SJSA1 (cell line): Measurements from ENCODE around the gene ACSL3. TPM values are rescaled to one million over a fixed set of nuclear protein-coding genes. Genes with fewer than 3 reads are reported as not detected.
"Not testable (repeated sequence)": the region's sequence is repeated elsewhere in the genome, so short reads cannot be mapped to it uniquely, and the experiment has no call there.

ENCODE experiments used
- DNase-seq, 2 experiments: peaks; one replicate each; pipeline ENCODE4 v3.0.0-alpha.2; 2015 to 2020; ENCODE audit warnings: low spot score in 2 of 2, low read depth in 1 of 2
- H3K27ac ChIP-seq: fragments of 250-450 bp; sonication (Bioruptor Pico); 2 replicates; pipeline ENCODE4 v1.5.1; 2020; ENCODE audit warnings: mild to moderate bottlenecking, moderate library complexity
- H3K27me3 ChIP-seq: fragments of 250-450 bp; sonication (Bioruptor Pico); replicated peaks from 2 replicates; pipeline ENCODE4 v1.5.1; 2020; ENCODE audit warnings: mild to moderate bottlenecking, moderate library complexity
- H3K36me3 ChIP-seq: fragments of 250-450 bp; sonication (Bioruptor Pico); 2 replicates; pipeline ENCODE4 v1.5.1; 2020; ENCODE audit warnings: mild to moderate bottlenecking
- H3K4me1 ChIP-seq: fragments of 250-450 bp; sonication (Bioruptor Pico); replicated peaks from 2 replicates; pipeline ENCODE4 v1.6.1; 2021; ENCODE audit warnings: mild to moderate bottlenecking
- H3K4me3 ChIP-seq: fragments of 250-450 bp; sonication (Bioruptor Pico); 2 replicates; pipeline ENCODE4 v1.5.1; 2020; ENCODE audit warnings: mild to moderate bottlenecking
- H3K9me3 ChIP-seq: fragments of 250-450 bp; sonication (Bioruptor Pico); replicated peaks from 2 replicates; pipeline ENCODE4 v1.5.1; 2020; ENCODE audit warnings: mild to moderate bottlenecking
- total RNA-seq: library from RNA; depleted of rRNA; stranded (reverse); fragments of >200 nt; shearing (Covaris generic); gene quantifications from 2 replicates; pipeline ENCODE4 v1.2.3, GENCODE V29; 2014

The ACSL3 gene
- total RNA-seq, 1 experiment from 2014 or later: 100.0 TPM

- no peaks in the 10 kb centered on the region for H3K36me3 ChIP-seq
- no peaks in the 10 kb centered on the region for H3K9me3 ChIP-seq
- H3K27ac ChIP-seq: no peak overlapping the region
- no peak overlapping the region for H3K4me3 ChIP-seq
- no peak for DNase-seq
- H3K4me1 ChIP-seq: peaks cover 27% of the 10 kb centered on the region
- no peaks in the 10 kb centered on the region for H3K27me3 ChIP-seq
Measured at GRCh38 chr2:222840060-222840802, 20.6 kb upstream of the ACSL3 start.

DNA sequence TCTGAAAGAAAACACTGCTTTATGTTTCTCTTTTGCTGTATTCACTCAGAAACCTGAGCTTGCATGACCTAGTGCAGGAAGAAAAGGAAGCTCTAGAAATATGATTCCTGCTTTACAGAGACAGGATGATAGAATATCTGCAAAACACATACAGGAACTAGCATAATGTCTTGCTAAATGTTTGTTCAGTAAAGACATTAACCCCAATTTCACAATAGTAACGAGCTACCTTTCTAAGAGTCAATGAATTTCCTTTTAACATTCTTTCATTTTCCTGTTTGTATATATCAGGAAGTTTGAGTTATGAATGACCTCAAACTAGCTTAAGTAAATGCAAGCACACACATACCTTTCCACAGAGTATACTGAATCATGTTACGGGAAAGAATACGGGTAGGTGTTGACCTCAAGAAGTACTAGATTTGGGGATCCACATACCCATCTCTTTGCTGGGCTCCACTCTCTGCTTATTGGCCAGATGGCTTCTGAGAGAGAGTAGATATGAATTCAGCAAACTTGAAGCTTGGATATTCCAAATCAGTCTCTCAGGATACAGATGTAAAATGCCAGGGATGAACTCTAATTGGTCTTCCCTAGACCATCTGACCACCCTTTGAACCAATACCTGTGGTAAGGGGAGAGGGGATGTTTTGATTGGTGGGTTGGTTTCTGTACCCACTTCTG, 18.2 kb upstream of the ACSL3 start:
- Histone ChIP-seq H3K9me3 (no peaks in the 10 kb centered on the region), H3K4me1 (peaks cover 21% of the 10 kb centered on the region), H3K27ac (no peak overlapping the region), H3K27me3 (no peaks in the 10 kb centered on the region), H3K4me3 (no peak overlapping the region), H3K36me3 (no peaks in the 10 kb centered on the region)
- no peak for DNase-seq

GRCh38 chr2:222844323-222844722, 16.5 kb upstream of the ACSL3 start:
- no peaks in the 10 kb centered on the region for H3K27me3 ChIP-seq
- no peak overlapping the region for H3K4me3 ChIP-seq
- H3K36me3 ChIP-seq: no peaks in the 10 kb centered on the region
- H3K27ac ChIP-seq: peak overlapping the region; percentile 41
- no peaks in the 10 kb centered on the region for H3K9me3 ChIP-seq
- peaks cover 15% of the 10 kb centered on the region for H3K4me1 ChIP-seq
- DNase-seq: peak; percentile 46 to 70

DNA sequence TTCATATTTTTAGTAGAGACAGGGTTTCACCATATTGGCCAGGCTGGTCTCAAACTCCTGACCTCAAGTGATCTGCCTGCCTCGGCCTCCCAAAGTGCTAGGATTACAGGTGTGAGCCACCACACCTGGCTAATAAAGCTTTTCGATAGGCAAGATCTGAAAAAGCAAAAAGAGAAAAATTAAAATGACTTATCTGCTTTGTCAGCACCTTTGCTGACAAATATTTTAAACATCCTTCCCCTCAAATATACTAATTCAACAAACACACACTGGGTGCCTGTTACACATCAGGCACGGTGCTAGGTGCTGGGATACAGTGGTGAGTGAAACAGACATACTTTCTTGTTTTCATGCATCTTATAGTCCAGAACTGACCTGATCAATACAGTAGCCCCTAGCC, 15.5 kb upstream of the ACSL3 start:
- H3K4me1 ChIP-seq: peaks cover 15% of the 10 kb centered on the region
- H3K27me3 ChIP-seq, H3K27ac ChIP-seq, H3K4me3 ChIP-seq, H3K9me3 ChIP-seq, DNase-seq, H3K36me3 ChIP-seq: not testable (repeated sequence)

DNA sequence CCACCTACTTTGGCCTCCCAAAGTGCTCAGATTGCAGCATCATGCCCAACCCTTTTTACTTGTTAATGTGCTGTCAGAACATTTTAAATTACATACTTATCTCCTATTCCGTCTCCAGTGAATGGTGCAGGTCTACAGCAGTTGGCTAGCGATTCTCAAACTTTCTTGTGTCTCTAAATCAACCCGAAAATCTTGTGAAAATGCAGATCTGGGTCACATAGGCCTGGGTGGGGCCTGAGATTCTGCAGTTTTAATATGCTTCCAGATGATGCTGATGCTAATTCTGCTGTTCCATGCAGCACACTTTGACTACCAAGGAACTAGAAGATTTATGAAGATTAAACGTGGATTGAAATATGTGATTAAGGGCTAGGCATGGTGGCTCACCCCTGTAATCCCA, 14.8 kb upstream of the ACSL3 start:
- no peak overlapping the region for H3K4me3 ChIP-seq
- no peak overlapping the region for H3K27ac ChIP-seq
- H3K36me3 ChIP-seq: no peaks in the 10 kb centered on the region
- H3K9me3 ChIP-seq: no peaks in the 10 kb centered on the region
- no peak for DNase-seq
- peaks cover 15% of the 10 kb centered on the region for H3K4me1 ChIP-seq
- H3K27me3 ChIP-seq: no peaks in the 10 kb centered on the region

DNA sequence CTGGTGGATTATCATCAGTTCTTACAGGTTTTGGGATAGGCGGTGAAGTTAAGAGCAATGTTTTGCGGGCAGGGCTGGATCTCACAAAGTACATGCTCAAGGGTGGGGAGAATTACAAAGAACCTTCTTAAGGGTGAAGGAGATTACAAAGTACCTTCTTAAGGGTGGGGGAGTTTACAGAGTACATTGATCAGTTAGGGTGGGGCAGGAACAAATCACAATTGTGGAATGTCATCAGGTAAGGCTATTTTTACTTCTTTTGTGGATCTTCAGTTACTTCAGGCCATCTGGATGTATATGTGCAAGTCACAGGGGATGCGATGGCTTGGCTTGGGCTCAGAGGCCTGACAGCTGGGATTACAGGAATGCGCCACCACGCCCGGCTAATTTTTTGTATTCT, 12.8 kb upstream of the ACSL3 start:
- not testable (repeated sequence) for H3K9me3 ChIP-seq, H3K4me3 ChIP-seq, H3K36me3 ChIP-seq, DNase-seq, H3K27me3 ChIP-seq, H3K4me1 ChIP-seq, H3K27ac ChIP-seq

DNA sequence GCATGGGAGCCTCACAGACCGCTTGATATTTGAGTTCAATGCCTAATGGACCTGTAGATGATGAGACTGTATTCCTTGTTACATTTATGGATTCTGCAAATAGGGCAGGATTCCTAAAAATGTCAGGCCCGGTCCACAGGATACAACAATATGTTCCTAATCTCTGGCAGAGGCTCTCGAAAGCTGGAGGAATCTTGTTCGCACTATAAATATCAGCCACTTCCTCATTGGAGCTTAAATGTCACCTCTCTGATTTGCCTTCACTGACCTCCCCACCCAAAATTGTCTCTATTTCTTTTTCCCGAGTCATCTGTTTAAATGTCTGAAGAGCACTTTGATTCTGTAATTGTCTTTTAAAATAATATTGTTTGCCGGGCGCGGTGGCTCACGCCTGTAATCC, 12.0 kb upstream of the ACSL3 start:
- H3K9me3 ChIP-seq: no peaks in the 10 kb centered on the region
- H3K27me3 ChIP-seq: no peaks in the 10 kb centered on the region
- no peaks in the 10 kb centered on the region for H3K36me3 ChIP-seq
- peaks cover 7% of the 10 kb centered on the region for H3K4me1 ChIP-seq
- DNase-seq: no peak
- no peak overlapping the region for H3K27ac ChIP-seq
- H3K4me3 ChIP-seq: no peak overlapping the region

DNA sequence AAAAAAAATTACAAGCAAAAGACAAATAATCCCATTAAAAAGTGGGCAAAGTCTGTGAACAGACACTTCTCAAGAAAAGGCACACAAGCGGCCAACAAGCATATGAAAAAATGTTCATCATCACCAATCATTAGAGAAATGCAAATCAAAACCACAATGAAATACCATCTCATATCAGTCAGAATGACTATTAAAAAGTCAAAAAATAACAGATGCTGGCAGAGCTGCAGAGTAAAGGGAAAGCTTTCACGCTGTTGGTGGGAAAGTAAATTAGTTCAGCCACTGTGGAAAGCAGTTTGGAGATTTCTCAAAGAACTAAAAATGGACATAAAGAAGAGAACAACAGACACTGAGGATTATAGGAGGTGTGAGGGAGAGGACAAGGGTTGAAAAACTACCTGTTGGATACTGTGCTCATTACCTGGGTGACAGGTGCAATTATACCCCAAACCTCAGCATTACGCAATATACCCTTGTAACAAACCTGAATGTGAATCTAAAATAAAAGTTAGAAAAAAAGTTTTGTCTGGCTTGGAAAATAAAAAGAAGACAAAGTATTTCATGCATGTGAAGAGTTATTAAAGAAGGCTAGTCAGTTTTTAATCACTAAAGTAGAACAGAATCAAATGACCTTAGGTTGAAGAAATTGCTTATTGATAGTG, 8.7 kb upstream of the ACSL3 start:
- Histone ChIP-seq H3K4me1 (no peaks in the 10 kb centered on the region), H3K27me3 (no peaks in the 10 kb centered on the region), H3K9me3 (no peaks in the 10 kb centered on the region), H3K36me3 (no peaks in the 10 kb centered on the region), H3K4me3 (no peak overlapping the region), H3K27ac (no peak overlapping the region)
- DNase-seq: no peak

GRCh38 chr2:222854773-222855700, 5.8 kb upstream of the ACSL3 start:
- DNase-seq: no peak
- Histone ChIP-seq H3K27me3 (no peaks in the 10 kb centered on the region), H3K27ac (no peak overlapping the region), H3K4me1 (peaks cover 6% of the 10 kb centered on the region), H3K9me3 (no peaks in the 10 kb centered on the region), H3K4me3 (no peak overlapping the region), H3K36me3 (no peaks in the 10 kb centered on the region)

- Histone ChIP-seq H3K36me3 (peaks cover 7% of the 10 kb centered on the region), H3K27ac (no peak overlapping the region), H3K4me1 (peaks cover 41% of the 10 kb centered on the region), H3K9me3 (peaks cover 5% of the 10 kb centered on the region), H3K27me3 (no peaks in the 10 kb centered on the region), H3K4me3 (peak overlapping the region; percentile 99)
- DNase-seq: peak in 1 of 2 experiments; percentile 33
Measured at GRCh38 chr2:222859786-222860612, 837 bp upstream of the ACSL3 start.

DNA sequence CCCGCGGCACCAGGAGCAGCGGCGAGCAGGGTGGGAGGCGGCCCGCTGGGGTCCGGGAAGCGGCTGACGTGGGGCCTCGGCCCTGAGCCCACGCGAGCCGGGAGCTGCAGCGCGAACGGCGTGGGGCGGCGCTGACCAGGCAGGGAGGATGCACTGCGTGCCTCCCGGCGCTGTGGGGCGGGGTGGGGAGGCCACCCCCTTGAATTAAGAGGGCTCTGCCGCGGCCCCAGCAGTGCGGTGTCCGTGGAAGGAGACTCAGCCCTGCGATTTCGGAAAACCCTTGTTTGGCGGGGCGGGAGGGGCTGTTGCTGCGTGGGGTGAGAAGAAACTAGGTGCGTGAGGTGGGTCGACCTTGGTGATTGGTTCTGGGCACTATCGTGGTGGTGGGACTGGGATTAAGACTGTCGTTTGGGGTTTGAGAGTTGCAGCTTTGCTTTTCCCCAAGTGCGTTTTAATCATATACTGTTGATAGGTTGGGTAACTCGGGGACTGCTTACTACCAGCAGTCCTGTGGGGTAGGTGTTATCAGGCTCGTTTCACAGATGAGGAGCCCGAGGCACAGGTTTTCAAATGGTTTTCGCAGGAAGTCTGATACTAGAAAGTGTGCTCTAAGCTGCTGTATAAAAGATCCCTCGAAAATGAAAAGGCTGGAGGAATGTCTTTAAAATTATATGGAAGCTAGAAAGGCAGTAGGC, 722 bp downstream of the ACSL3 start:
- peaks cover 7% of the 10 kb centered on the region for H3K36me3 ChIP-seq
- H3K27me3 ChIP-seq: no peaks in the 10 kb centered on the region
- peak; percentile 30 to 51 for DNase-seq
- peak overlapping the region; percentile 81 for H3K27ac ChIP-seq
- peak overlapping the region; percentile 99 for H3K4me3 ChIP-seq
- H3K9me3 ChIP-seq: peaks cover 5% of the 10 kb centered on the region
- H3K4me1 ChIP-seq: peaks cover 47% of the 10 kb centered on the region

- peaks cover 7% of the 10 kb centered on the region for H3K36me3 ChIP-seq
- H3K9me3 ChIP-seq: peaks cover 5% of the 10 kb centered on the region
- H3K4me1 ChIP-seq: peaks cover 47% of the 10 kb centered on the region
- H3K27ac ChIP-seq: no peak overlapping the region
- H3K27me3 ChIP-seq: no peaks in the 10 kb centered on the region
- H3K4me3 ChIP-seq: peak overlapping the region; percentile 99
- peak in 1 of 2 experiments; percentile 23 for DNase-seq
Measured at GRCh38 chr2:222862106-222862908, 1.5 kb downstream of the ACSL3 start.
